GM12878 (cell line): ENCODE measurements around the gene CELSR3. TPM values are rescaled to one million over a fixed set of nuclear protein-coding genes. Genes with fewer than 3 reads are reported as not detected.

Source experiments
- ASH2L ChIP-seq: fragments of 300-600, 200-600 bp; sonication (generic); IDR thresholded peaks from 2 replicates; pipeline ENCODE4 v1.6.1; 2017; ENCODE audit warnings: low read depth, mild to moderate bottlenecking, borderline replicate concordance
- BMI1 ChIP-seq: fragments of 450-650 bp; IDR thresholded peaks from 2 replicates; pipeline ENCODE4 v1.6.1; 2016; ENCODE audit warnings: mild to moderate bottlenecking, moderate library complexity, borderline replicate concordance
- BRCA1 ChIP-seq: IDR thresholded peaks from 2 replicates; pipeline ENCODE4 v1.6.1; 2011; ENCODE audit warnings: low read depth, low read length, improper control_type of control experiment
- CREB1 ChIP-seq: IDR thresholded peaks from 2 replicates; pipeline ENCODE4 v1.6.1; 2012; ENCODE audit warnings: low read depth, mild to moderate bottlenecking, inconsistent platforms
- EP300 ChIP-seq, 2 experiments: fragments of 150-350 bp in 1 of 2; IDR thresholded peaks; 2 replicates each; pipeline ENCODE4 v1.6.1; 2011 to 2012; ENCODE audit warnings: low read depth in 2 of 2, low read length in 2 of 2, borderline replicate concordance in 1 of 2, improper control_type of control experiment in 1 of 2, inconsistent platforms in 1 of 2; ENCODE audit not compliant: control insufficient read depth in 1 of 2
- ESRRA ChIP-seq: IDR thresholded peaks from 2 replicates; pipeline ENCODE4 v1.6.1; 2012; ENCODE audit warnings: mild to moderate bottlenecking, low read length, improper control_type of control experiment
- HDGF ChIP-seq: fragments of 450-650 bp; IDR thresholded peaks from 2 replicates; pipeline ENCODE4 v1.6.1; 2016; ENCODE audit warnings: antibody characterized with exemption
- IRF4 ChIP-seq: IDR thresholded peaks from 2 replicates; pipeline ENCODE4 v1.6.1; 2011; ENCODE audit warnings: low read depth, low read length
- RBBP5 ChIP-seq: fragments of 200-600 bp; sonication (generic); conservative IDR thresholded peaks from 2 replicates; pipeline ENCODE4 v1.6.1; 2016
- SMAD5 ChIP-seq: IDR thresholded peaks from 2 replicates; pipeline ENCODE4 v1.6.1; 2016; ENCODE audit warnings: antibody characterized with exemption, low read depth
- SP1 ChIP-seq: IDR thresholded peaks from one replicate; pipeline ENCODE4 v1.6.1; 2011; ENCODE audit warnings: low read depth, low read length
- SUZ12 ChIP-seq: fragments of 200-600 bp; sonication (generic); IDR thresholded peaks from one replicate; pipeline ENCODE4 v1.6.1; 2018; ENCODE audit warnings: antibody characterized with exemption, mild to moderate bottlenecking; ENCODE audit not compliant: unreplicated experiment
- WRNIP1 ChIP-seq: IDR thresholded peaks from 2 replicates; pipeline ENCODE4 v1.6.1; 2011; ENCODE audit warnings: low read depth, low read length, improper control_type of control experiment, borderline replicate concordance
- ZNF217 ChIP-seq: fragments of 450-650 bp; IDR thresholded peaks from 2 replicates; pipeline ENCODE4 v1.6.1; 2017; ENCODE audit warnings: antibody characterized with exemption, mild to moderate bottlenecking
- ZNF24 ChIP-seq: fragments of 450-650 bp; IDR thresholded peaks from 2 replicates; pipeline ENCODE4 v1.6.1; 2017; ENCODE audit warnings: antibody characterized with exemption, mild to moderate bottlenecking
- polyA plus RNA-seq, 11 experiments: library from polyadenylated mRNA; depleted of rRNA in 4 of 11; unstranded in 6 of 11; stranded (reverse) in 5 of 11; fragments of >200 nt; fragmentation: Nextera tagmentation in 4 of 11; fragmentation: Illumina TruSeq in 1 of 11; extraction: Ambion mirVana in 4 of 11; extraction: Trizol in 1 of 11; gene quantifications; 1 replicate in 1 of 11; 2 replicates in 10 of 11; pipeline versions ENCODE4 v1.2.1 to v1.2.3, GENCODE V29; 2011 to 2016; ENCODE audit warnings: inconsistent platforms in 2 of 11, missing spikeins in 2 of 11, low read depth in 1 of 11
- total RNA-seq, 4 experiments: library from RNA; depleted of rRNA in 3 of 4; stranded (reverse); fragments of >200 nt in 3 of 4; fragmentation: Illumina TruSeq in 1 of 4; extraction: Trizol in 1 of 4; gene quantifications; 2 replicates each; pipeline versions ENCODE4 v1.2.1 to v1.2.3, GENCODE V29; 2013 to 2021
- TF ChIP-seq, protein P1 (sequence below), 3 experiments: IDR thresholded peaks in 2 of 3; conservative IDR thresholded peaks in 1 of 3; 2 replicates each; pipeline ENCODE4 v1.5.1; 2011; ENCODE audit warnings: low read depth in 3 of 3, low read length in 3 of 3, mild to moderate bottlenecking in 3 of 3, control low read depth in 2 of 3, moderate library complexity in 2 of 3, inconsistent platforms in 1 of 3, mixed read lengths in 1 of 3; ENCODE audit not compliant: control insufficient read depth in 2 of 3, insufficient read depth in 1 of 3; ENCODE audit errors: extremely low read depth in 1 of 3
- TF ChIP-seq, protein P2 (sequence below): fragments of 450-650 bp; conservative IDR thresholded peaks from 2 replicates; pipeline ENCODE4 v1.6.1; 2017; ENCODE audit warnings: mild to moderate bottlenecking, moderate library complexity
- TF ChIP-seq, protein P3 (sequence below): fragments of 450-650 bp; IDR thresholded peaks from 2 replicates; pipeline ENCODE4 v1.6.1; 2016; ENCODE audit warnings: mild to moderate bottlenecking

Gene CELSR3
- total and polyA plus RNA-seq, 10 of the 15 experiments (the other 5 are each of a cell fraction or from before 2014, with no cell fraction given), result 0.08 to 1.6 (median 0.57) TPM

DNA sequence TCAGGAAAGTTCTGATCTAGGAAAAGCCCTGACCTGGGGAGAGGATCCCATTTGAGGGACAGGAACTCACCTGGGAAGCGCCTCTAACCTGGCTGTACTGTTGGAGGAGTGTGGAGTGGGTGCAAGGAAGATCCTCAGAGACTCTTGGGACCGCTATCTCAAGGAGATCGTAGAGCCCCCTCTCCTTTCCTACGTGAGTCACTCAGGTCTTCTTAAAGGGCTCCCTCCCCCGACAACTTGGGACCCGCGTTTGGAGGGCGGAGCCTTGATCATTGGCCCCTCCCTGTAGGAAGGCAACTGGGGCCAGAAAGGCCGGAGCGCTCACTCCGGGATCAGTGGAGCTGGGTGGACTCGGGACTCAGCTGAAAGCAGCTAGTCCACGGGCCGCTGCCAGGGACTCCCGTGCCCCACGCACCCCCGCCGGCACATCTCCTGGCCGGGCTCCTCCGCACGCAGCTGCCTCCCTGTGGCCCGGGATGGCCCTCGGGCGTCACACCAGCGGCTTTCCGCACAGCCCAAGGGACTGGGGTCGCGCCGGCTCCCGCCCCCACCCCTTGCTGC lies 27.9 kb downstream of the CELSR3 start (continued):
- TF ChIP-seq, protein P1, sequence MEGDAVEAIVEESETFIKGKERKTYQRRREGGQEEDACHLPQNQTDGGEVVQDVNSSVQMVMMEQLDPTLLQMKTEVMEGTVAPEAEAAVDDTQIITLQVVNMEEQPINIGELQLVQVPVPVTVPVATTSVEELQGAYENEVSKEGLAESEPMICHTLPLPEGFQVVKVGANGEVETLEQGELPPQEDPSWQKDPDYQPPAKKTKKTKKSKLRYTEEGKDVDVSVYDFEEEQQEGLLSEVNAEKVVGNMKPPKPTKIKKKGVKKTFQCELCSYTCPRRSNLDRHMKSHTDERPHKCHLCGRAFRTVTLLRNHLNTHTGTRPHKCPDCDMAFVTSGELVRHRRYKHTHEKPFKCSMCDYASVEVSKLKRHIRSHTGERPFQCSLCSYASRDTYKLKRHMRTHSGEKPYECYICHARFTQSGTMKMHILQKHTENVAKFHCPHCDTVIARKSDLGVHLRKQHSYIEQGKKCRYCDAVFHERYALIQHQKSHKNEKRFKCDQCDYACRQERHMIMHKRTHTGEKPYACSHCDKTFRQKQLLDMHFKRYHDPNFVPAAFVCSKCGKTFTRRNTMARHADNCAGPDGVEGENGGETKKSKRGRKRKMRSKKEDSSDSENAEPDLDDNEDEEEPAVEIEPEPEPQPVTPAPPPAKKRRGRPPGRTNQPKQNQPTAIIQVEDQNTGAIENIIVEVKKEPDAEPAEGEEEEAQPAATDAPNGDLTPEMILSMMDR (IDR thresholded peaks at IDR 0.05 in 2 of 3, conservative IDR thresholded peaks at IDR 0.05 in 1 of 3; ENCODE audit: control insufficient read depth in 2 of 3, extremely low read depth in 1 of 3, insufficient read depth in 1 of 3, low read depth in 3 of 3, low read length in 3 of 3), result no peak
- TF ChIP-seq SP1 (no peak), SUZ12 (no peak), ASH2L (no peak), SMAD5 (no peak), IRF4 (no peak), CREB1 (0 out of 2 replicates have a peak, but pooled peaks have one; percentile 15), BRCA1 (no peak), EP300 (IDR thresholded peaks at IDR 0.05; ENCODE audit: borderline replicate concordance in 1 of 2, control insufficient read depth in 1 of 2, low read depth in 2 of 2, low read length in 2 of 2) (no peak), RBBP5 (no peak), ESRRA (no peak), WRNIP1 (no peak), HDGF (no peak), ZNF217 (no peak), BMI1 (no peak), ZNF24 (no peak)
- TF ChIP-seq, protein P2, sequence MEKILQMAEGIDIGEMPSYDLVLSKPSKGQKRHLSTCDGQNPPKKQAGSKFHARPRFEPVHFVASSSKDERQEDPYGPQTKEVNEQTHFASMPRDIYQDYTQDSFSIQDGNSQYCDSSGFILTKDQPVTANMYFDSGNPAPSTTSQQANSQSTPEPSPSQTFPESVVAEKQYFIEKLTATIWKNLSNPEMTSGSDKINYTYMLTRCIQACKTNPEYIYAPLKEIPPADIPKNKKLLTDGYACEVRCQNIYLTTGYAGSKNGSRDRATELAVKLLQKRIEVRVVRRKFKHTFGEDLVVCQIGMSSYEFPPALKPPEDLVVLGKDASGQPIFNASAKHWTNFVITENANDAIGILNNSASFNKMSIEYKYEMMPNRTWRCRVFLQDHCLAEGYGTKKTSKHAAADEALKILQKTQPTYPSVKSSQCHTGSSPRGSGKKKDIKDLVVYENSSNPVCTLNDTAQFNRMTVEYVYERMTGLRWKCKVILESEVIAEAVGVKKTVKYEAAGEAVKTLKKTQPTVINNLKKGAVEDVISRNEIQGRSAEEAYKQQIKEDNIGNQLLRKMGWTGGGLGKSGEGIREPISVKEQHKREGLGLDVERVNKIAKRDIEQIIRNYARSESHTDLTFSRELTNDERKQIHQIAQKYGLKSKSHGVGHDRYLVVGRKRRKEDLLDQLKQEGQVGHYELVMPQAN, result peak; percentile 65; the same call in 1 of the 2 replicates
- TF ChIP-seq, protein P3, sequence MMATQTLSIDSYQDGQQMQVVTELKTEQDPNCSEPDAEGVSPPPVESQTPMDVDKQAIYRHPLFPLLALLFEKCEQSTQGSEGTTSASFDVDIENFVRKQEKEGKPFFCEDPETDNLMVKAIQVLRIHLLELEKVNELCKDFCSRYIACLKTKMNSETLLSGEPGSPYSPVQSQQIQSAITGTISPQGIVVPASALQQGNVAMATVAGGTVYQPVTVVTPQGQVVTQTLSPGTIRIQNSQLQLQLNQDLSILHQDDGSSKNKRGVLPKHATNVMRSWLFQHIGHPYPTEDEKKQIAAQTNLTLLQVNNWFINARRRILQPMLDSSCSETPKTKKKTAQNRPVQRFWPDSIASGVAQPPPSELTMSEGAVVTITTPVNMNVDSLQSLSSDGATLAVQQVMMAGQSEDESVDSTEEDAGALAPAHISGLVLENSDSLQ, result 0 out of 2 replicates have a peak, but pooled peaks have one; percentile 31
- TF ChIP-seq, all 136 proteins: peak for 4
